MM.1S (cell line): ENCODE data around the gene EBF3.

ENCODE experiments used
- DNase-seq: peaks from one replicate; pipeline ENCODE4 v3.0.0-alpha.2; 2015
- H2AFZ ChIP-seq: fragments of 300-600 bp; sonication (generic); 2 replicates; pipeline ENCODE4 v1.6.0; 2016; ENCODE audit warnings: antibody characterized with exemption, low read length
- H3F3A ChIP-seq: fragments of 300-600 bp; sonication (generic); 2 replicates; pipeline ENCODE4 v1.6.1; 2016; ENCODE audit warnings: mild to moderate bottlenecking, antibody characterized with exemption, low read length, moderate library complexity, mixed read lengths; ENCODE audit not compliant: insufficient read depth
- H3K27ac ChIP-seq: fragments of 300-600 bp; sonication (generic); 2 replicates; pipeline ENCODE4 v1.5.1; 2016; ENCODE audit warnings: mild to moderate bottlenecking, low read length
- H3K27me3 ChIP-seq: fragments of 300-600 bp; sonication (generic); replicated peaks from 2 replicates; pipeline ENCODE4 v1.6.0; 2016; ENCODE audit warnings: low read length; ENCODE audit not compliant: insufficient read depth
- H3K36me3 ChIP-seq: fragments of 300-600 bp; sonication (generic); replicated peaks from 2 replicates; pipeline ENCODE4 v1.6.1; 2016; ENCODE audit warnings: mild to moderate bottlenecking, low read length, mixed read lengths; ENCODE audit not compliant: insufficient read depth
- H3K4me1 ChIP-seq: fragments of 300-600 bp; sonication (generic); 2 replicates; pipeline ENCODE4 v1.6.1; 2016; ENCODE audit warnings: low read length, mixed read lengths
- H3K4me2 ChIP-seq: fragments of 300-600 bp; sonication (generic); 2 replicates; pipeline ENCODE4 v1.6.0; 2016; ENCODE audit warnings: low read depth, low read length
- H3K4me3 ChIP-seq: fragments of 300-600 bp; sonication (generic); 2 replicates; pipeline ENCODE4 v1.5.1; 2016; ENCODE audit warnings: low read length, mixed read lengths
- H3K79me2 ChIP-seq: fragments of 300-600 bp; sonication (generic); 2 replicates; pipeline ENCODE4 v1.6.1; 2016; ENCODE audit warnings: mixed run types, low read length, mixed read lengths
- H3K9ac ChIP-seq: fragments of 300-600 bp; sonication (generic); 2 replicates; pipeline ENCODE4 v1.6.1; 2016; ENCODE audit warnings: low read length, mixed read lengths
- H3K9me2 ChIP-seq: fragments of 300-600 bp; sonication (generic); replicated peaks from 2 replicates; pipeline ENCODE4 v1.6.1; 2016; ENCODE audit warnings: mild to moderate bottlenecking, low read length, mixed read lengths; ENCODE audit not compliant: insufficient read depth
- H3K9me3 ChIP-seq: fragments of 300-600 bp; sonication (generic); replicated peaks from 2 replicates; pipeline ENCODE4 v1.6.1; 2016; ENCODE audit warnings: mild to moderate bottlenecking, low read length, mixed read lengths; ENCODE audit not compliant: insufficient read depth
- H4K20me1 ChIP-seq: fragments of 300-600 bp; sonication (generic); 2 replicates; pipeline ENCODE4 v1.6.1; 2016; ENCODE audit warnings: mild to moderate bottlenecking, low read length, moderate library complexity, mixed read lengths; ENCODE audit not compliant: insufficient read depth
- CTCF ChIP-seq: fragments of 300-600 bp; sonication (generic); IDR thresholded peaks from 2 replicates; pipeline ENCODE4 v1.5.1; 2016; ENCODE audit warnings: antibody characterized with exemption, low read length, mixed read lengths
- EZH2 ChIP-seq: fragments of 300-600 bp; sonication (generic); optimal IDR thresholded peaks from 2 replicates; pipeline ENCODE3; 2017; ENCODE audit warnings: low read depth, mild to moderate bottlenecking, antibody characterized with exemption, low read length, mixed read lengths
- EZH2phosphoT487 ChIP-seq: fragments of 300-600 bp; sonication (generic); IDR thresholded peaks from 2 replicates; pipeline ENCODE4 v1.6.1; 2018; ENCODE audit warnings: antibody characterized with exemption, low read length

Gene EBF3

DNA sequence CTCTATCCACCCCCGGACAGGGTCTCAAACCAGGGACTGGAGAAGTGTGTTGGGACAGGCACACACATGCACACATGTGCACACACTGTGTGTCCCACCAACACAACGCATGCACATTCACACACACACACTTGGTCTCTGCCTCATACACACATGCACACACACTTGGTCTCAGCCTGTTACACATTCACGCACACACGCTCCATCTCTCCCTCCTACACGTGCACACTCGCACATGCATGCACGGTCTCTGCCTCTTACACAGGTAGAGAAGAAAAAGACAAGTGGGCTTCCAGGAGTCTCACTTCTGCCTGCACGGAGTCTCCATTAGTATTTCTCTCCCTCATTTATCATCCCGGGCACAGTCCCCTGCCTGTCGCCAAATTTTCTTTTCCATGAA lies 171.2 kb downstream of the EBF3 start:
- Histone ChIP-seq H3K9ac (no peak overlapping the region), H3K4me2 (no peak overlapping the region), H3K36me3 (no peaks in the 10 kb centered on the region), H2AFZ (no peak overlapping the region), H3K9me3 (no peaks in the 10 kb centered on the region), H3K27ac (no peak overlapping the region), H3K27me3 (no peaks in the 10 kb centered on the region), H3K4me3 (no peak overlapping the region), H3K79me2 (no peaks in the 10 kb centered on the region), H4K20me1 (no peaks in the 10 kb centered on the region), H3F3A (no peaks in the 10 kb centered on the region), H3K4me1 (no peaks in the 10 kb centered on the region), H3K9me2 (no peaks in the 10 kb centered on the region)
- no peak for DNase-seq
- TF ChIP-seq EZH2phosphoT487 = no peak
- no peak for TF ChIP-seq CTCF
- TF ChIP-seq EZH2 = no peak

GRCh38 chr10:129792141-129792540 lies 171.9 kb downstream of the EBF3 start:
- TF ChIP-seq EZH2 (no peak), CTCF (no peak), EZH2phosphoT487 (no peak)
- Histone ChIP-seq H3F3A (no peaks in the 10 kb centered on the region), H3K27ac (no peak overlapping the region), H4K20me1 (no peaks in the 10 kb centered on the region), H3K4me3 (no peak overlapping the region), H2AFZ (no peak overlapping the region), H3K4me2 (no peak overlapping the region), H3K9ac (no peak overlapping the region), H3K36me3 (no peaks in the 10 kb centered on the region), H3K79me2 (no peaks in the 10 kb centered on the region), H3K4me1 (no peaks in the 10 kb centered on the region), H3K9me3 (no peaks in the 10 kb centered on the region), H3K27me3 (no peaks in the 10 kb centered on the region), H3K9me2 (no peaks in the 10 kb centered on the region)
- DNase-seq = no peak

GRCh38 chr10:129790715-129791446 lies 173.2 kb downstream of the EBF3 start:
- DNase-seq = no peak
- H3K9ac ChIP-seq = no peak overlapping the region
- no peak overlapping the region for H3K27ac ChIP-seq
- no peaks in the 10 kb centered on the region for H4K20me1 ChIP-seq
- H3K9me3 ChIP-seq = no peaks in the 10 kb centered on the region
- H3F3A ChIP-seq = no peaks in the 10 kb centered on the region
- H3K79me2 ChIP-seq = no peaks in the 10 kb centered on the region
- no peak for TF ChIP-seq EZH2phosphoT487
- TF ChIP-seq CTCF = no peak
- no peak for TF ChIP-seq EZH2
- H3K4me2 ChIP-seq = no peak overlapping the region
- H3K9me2 ChIP-seq = no peaks in the 10 kb centered on the region
- H3K27me3 ChIP-seq = no peaks in the 10 kb centered on the region
- H3K4me1 ChIP-seq = no peaks in the 10 kb centered on the region
- no peaks in the 10 kb centered on the region for H3K36me3 ChIP-seq
- H2AFZ ChIP-seq = no peak overlapping the region
- no peak overlapping the region for H3K4me3 ChIP-seq
